Keratinocyte (primary cell): ENCODE measurements around the gene RIT1. TPM values are rescaled to one million over a fixed set of nuclear protein-coding genes. Genes with fewer than 3 reads are reported as not detected.

Experiments used
- DNase-seq: peaks from one replicate; pipeline ENCODE4 v3.0.0-alpha.2; 2011; ENCODE audit warnings: low read depth, missing footprints, low spot score
- FAIRE-seq: peaks from 2 replicates; lab custom pipeline; 2011; peaks lifted over from hg19 to GRCh38; lab: Jason Lieb, UNC
- H2AFZ ChIP-seq: 2 replicates; pipeline ENCODE4 v1.6.0; 2012; ENCODE audit warnings: low read length, control low read depth, inconsistent platforms; ENCODE audit not compliant: control insufficient read depth
- H3K27ac ChIP-seq: 2 replicates; pipeline ENCODE4 v1.5.1; 2011; ENCODE audit warnings: low read length; ENCODE audit not compliant: control insufficient read depth, insufficient read depth
- H3K27me3 ChIP-seq: 3 replicates; pipeline ENCODE4 v1.6.0; 2011; ENCODE audit warnings: low read length; ENCODE audit not compliant: control insufficient read depth, insufficient read depth; ENCODE audit errors: extremely low read depth
- H3K36me3 ChIP-seq, 2 experiments: 2 replicates in 1 of 2; 3 replicates in 1 of 2; pipeline ENCODE4 v1.5.1; 2011; ENCODE audit warnings: low read length in 2 of 2, mild to moderate bottlenecking in 1 of 2; ENCODE audit not compliant: control insufficient read depth in 2 of 2, insufficient read depth in 2 of 2; ENCODE audit errors: extremely low read depth in 1 of 2
- H3K4me1 ChIP-seq: 3 replicates; pipeline ENCODE4 v1.5.1; 2011; ENCODE audit warnings: low read length; ENCODE audit not compliant: control insufficient read depth, insufficient read depth; ENCODE audit errors: extremely low read depth
- H3K4me2 ChIP-seq: 3 replicates; pipeline ENCODE4 v1.6.0; 2011; ENCODE audit warnings: low read depth, low read length; ENCODE audit not compliant: control insufficient read depth, insufficient read depth; ENCODE audit errors: extremely low read depth
- H3K4me3 ChIP-seq, 3 experiments: fragments of 200-600 bp in 1 of 3; sonication (generic) in 1 of 3; 2 replicates in 2 of 3; 3 replicates in 1 of 3; pipeline ENCODE4 v1.5.1; 2011 to 2016; ENCODE audit warnings: low read length in 3 of 3, mild to moderate bottlenecking in 3 of 3, control low read depth in 2 of 3, inconsistent platforms in 1 of 3, low read depth in 1 of 3, mixed read lengths in 1 of 3, mixed run types in 1 of 3, moderate library complexity in 1 of 3; ENCODE audit not compliant: control insufficient read depth in 2 of 3, insufficient read depth in 2 of 3; ENCODE audit errors: extremely low read depth in 1 of 3
- H3K79me2 ChIP-seq: 2 replicates; pipeline ENCODE4 v1.6.0; 2012; ENCODE audit warnings: low read length; ENCODE audit not compliant: control insufficient read depth, insufficient read depth
- H3K9ac ChIP-seq: 3 replicates; pipeline ENCODE4 v1.6.0; 2011; ENCODE audit warnings: low read length; ENCODE audit not compliant: control insufficient read depth, insufficient read depth; ENCODE audit errors: extremely low read depth
- H3K9me1 ChIP-seq: 3 replicates; pipeline ENCODE4 v1.6.0; 2011; ENCODE audit warnings: low read length; ENCODE audit not compliant: control insufficient read depth, insufficient read depth; ENCODE audit errors: extremely low read depth
- H3K9me3 ChIP-seq: 2 replicates; pipeline ENCODE4 v1.5.1; 2012; ENCODE audit warnings: low read depth, low read length; ENCODE audit not compliant: control insufficient read depth
- H4K20me1 ChIP-seq: 3 replicates; pipeline ENCODE4 v1.6.0; 2011; ENCODE audit warnings: low read length; ENCODE audit not compliant: control insufficient read depth, insufficient read depth; ENCODE audit errors: extremely low read depth
- EZH2 ChIP-seq: IDR thresholded peaks from one replicate; pipeline ENCODE4 v1.6.1; 2012; ENCODE audit warnings: inconsistent platforms, mild to moderate bottlenecking, low read length, moderate library complexity
- dilution Hi-C: fragments of 300-500 bp; cut with MboI; formaldehyde crosslinking; loops from one replicate; pipeline ENCODE4 v1.7.0; 2020; ENCODE audit warnings: low sequenced_read_pairs; ENCODE audit not compliant: extremely low pct_ligation_motif_present
- polyA plus RNA-seq, 5 experiments: library from polyadenylated mRNA; depleted of rRNA in 3 of 5; stranded (reverse) in 3 of 5; stranded (forward) in 1 of 5; unstranded in 1 of 5; fragments of >200 nt; gene quantifications; 1 replicate in 1 of 5; 2 replicates in 3 of 5; 3 replicates in 1 of 5; pipeline versions ENCODE4 v1.2.1 to v1.2.3, GENCODE V29; 2011 to 2012; ENCODE audit warnings: missing spikeins in 2 of 5, low read depth in 1 of 5, low replicate concordance in 1 of 5
- TF ChIP-seq, protein P1 (sequence below), 3 experiments: IDR thresholded peaks in 1 of 3; conservative IDR thresholded peaks in 1 of 3; optimal IDR thresholded peaks in 1 of 3; 2 replicates in 2 of 3; 3 replicates in 1 of 3; pipeline versions ENCODE3 to v1.5.1; 2011; ENCODE audit warnings: low read length in 3 of 3, mild to moderate bottlenecking in 3 of 3, moderate library complexity in 2 of 3, control low read depth in 1 of 3, inconsistent platforms in 1 of 3; ENCODE audit not compliant: insufficient read depth in 2 of 3; ENCODE audit errors: extremely low read depth in 1 of 3

RIT1 gene
- polyA plus RNA-seq, 1 donor (not counting 4 experiments of a cell fraction or from before 2014, with no cell fraction given), result 33.5 TPM

DNA sequence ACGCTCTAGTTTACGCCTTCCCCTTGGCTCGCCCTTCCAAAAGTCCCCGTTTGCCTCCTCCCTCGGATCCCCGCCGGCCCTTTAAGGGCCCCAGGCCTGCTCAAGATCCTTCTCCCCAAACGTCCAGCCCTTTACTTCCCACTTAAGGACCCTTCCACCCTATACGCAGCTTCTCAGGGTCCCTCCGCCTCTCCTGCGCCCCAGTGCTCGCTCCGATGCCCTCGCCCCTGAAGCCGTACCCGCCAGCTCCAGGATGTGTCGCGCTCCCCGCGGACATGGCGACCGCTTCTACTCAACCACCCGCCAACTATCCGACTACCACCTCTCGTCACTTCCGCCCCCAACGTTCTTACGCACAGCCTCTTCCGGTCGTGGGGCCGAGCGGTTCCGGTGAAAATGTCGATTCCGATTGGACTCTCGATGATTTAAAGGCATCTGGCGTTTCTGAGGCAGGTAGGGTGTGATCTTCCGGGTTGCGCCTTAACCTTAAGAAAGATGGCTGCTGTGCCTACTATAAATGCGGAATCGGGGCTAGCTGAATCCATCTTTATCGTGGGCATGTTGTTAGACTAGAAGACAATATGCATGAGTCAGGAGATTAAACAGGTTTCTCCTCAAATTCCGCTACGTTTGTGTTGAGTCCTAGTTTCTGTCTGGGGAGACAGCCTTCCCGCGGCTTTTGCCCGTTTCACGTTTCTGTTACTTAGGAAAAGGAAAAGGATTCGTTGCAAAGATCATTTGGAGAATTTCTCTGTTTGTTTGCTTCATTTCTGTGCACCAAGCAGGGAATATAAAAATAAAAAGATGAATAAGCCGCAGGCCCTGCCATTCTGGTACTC is 23.2 kb upstream of the RIT1 start, which contains the start of gene KHDC4:
KHDC4 (minus strand) TSS at position 317 of the 839 bp plus-strand sequence; CDS start at position 277, 40 bp downstream.
- H3K4me2 ChIP-seq, result peak within 1 kb of the TSS; percentile 95
- DNase-seq (peak; percentile 85), FAIRE-seq (peak; percentile 93)
- peak within 1 kb of the TSS; percentile 96 for H3K27ac ChIP-seq
- H3K36me3 ChIP-seq, result peaks cover 6 to 23% of the 10 kb centered on the region in 2 experiments
- H4K20me1 ChIP-seq, result peaks cover 5% of the 10 kb centered on the region
- no peaks in the 10 kb centered on the region for H3K9me3 ChIP-seq
- peaks cover 38% of the 10 kb centered on the region for H3K4me1 ChIP-seq
- peak within 1 kb of the TSS; percentile 98 for H3K9ac ChIP-seq
- no peaks in the 10 kb centered on the region for H3K27me3 ChIP-seq
- dilution Hi-C loops, result no loop called here
- H3K4me3 ChIP-seq, result peak within 1 kb of the TSS; percentile 87 to 97 (median 93)
- H2AFZ ChIP-seq, result peak within 1 kb of the TSS; percentile 29
- H3K9me1 ChIP-seq, result peaks cover 3% of the 10 kb centered on the region
- peaks cover 48% of the 10 kb centered on the region for H3K79me2 ChIP-seq
- TF ChIP-seq, protein P1, sequence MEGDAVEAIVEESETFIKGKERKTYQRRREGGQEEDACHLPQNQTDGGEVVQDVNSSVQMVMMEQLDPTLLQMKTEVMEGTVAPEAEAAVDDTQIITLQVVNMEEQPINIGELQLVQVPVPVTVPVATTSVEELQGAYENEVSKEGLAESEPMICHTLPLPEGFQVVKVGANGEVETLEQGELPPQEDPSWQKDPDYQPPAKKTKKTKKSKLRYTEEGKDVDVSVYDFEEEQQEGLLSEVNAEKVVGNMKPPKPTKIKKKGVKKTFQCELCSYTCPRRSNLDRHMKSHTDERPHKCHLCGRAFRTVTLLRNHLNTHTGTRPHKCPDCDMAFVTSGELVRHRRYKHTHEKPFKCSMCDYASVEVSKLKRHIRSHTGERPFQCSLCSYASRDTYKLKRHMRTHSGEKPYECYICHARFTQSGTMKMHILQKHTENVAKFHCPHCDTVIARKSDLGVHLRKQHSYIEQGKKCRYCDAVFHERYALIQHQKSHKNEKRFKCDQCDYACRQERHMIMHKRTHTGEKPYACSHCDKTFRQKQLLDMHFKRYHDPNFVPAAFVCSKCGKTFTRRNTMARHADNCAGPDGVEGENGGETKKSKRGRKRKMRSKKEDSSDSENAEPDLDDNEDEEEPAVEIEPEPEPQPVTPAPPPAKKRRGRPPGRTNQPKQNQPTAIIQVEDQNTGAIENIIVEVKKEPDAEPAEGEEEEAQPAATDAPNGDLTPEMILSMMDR (optimal IDR thresholded peaks at IDR 0.05 in 1 of 3, IDR thresholded peaks at IDR 0.05 in 1 of 3, conservative IDR thresholded peaks at IDR 0.05 in 1 of 3; ENCODE audit: extremely low read depth in 1 of 3, insufficient read depth in 2 of 3, low read length in 3 of 3), result no peak
- TF ChIP-seq EZH2, result no peak

DNA sequence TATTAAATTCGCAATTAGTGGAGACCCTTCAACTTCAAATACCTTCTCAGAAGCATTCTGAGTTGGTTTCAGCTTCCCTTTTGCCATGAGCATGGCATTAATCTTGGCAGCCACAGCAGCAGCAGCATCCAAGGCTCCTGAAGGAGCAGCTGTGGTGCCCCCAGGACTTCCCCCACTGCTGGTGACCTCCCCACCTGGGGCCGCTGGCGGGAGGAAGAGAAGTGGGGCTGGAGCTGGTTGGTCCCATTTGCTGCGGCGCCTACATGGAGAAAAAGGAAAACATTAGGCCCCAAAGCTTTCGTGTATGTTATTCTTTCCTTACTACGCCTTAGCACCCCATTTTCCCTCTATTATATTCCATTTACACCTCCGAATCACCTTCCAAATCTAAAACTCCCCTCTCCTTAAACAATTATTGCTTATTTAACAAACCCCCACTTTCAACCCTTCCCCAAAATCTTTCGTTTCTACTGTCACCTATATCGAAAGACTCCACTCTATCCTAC is 22.5 kb upstream of the RIT1 start:
- Histone ChIP-seq H3K27me3 (no peaks in the 10 kb centered on the region), H3K9me3 (no peaks in the 10 kb centered on the region), H3K4me3 (peak overlapping the region; percentile 87 to 97 (median 93)), H2AFZ (no peak overlapping the region), H3K79me2 (peaks cover 51% of the 10 kb centered on the region), H3K4me2 (peak overlapping the region; percentile 88), H3K36me3 (peaks cover 6 to 24% of the 10 kb centered on the region in 2 experiments), H4K20me1 (peaks cover 5% of the 10 kb centered on the region), H3K27ac (peak overlapping the region; percentile 96), H3K4me1 (peaks cover 38% of the 10 kb centered on the region), H3K9me1 (peaks cover 3% of the 10 kb centered on the region), H3K9ac (peak overlapping the region; percentile 98)
- TF ChIP-seq, protein P1 (optimal IDR thresholded peaks at IDR 0.05 in 1 of 3, IDR thresholded peaks at IDR 0.05 in 1 of 3, conservative IDR thresholded peaks at IDR 0.05 in 1 of 3; ENCODE audit: extremely low read depth in 1 of 3, insufficient read depth in 2 of 3, low read length in 3 of 3), result no peak
- TF ChIP-seq EZH2, result no peak
- DNase-seq (no peak), FAIRE-seq (no peak)
- dilution Hi-C loops, result no loop called here
